GM18499 (cell line): Measurements from ENCODE around the gene CORO7.
"Not testable (repeated sequence)": the region's sequence is repeated elsewhere in the genome, so short reads cannot be mapped to it uniquely, and the experiment has no call there.

Experiments
- ATAC-seq: cut with Tn5 transposase; IDR thresholded peaks from one replicate; pipeline ENCODE4 v1.9.1; 2021; ENCODE audit warnings: moderate number of reproducible peaks; ENCODE audit not compliant: insufficient read depth, unreplicated experiment

The CORO7 gene

GRCh38 chr16:4342866-4343744, 73.3 kb downstream of the CORO7 start:
- ATAC-seq: no peak

DNA sequence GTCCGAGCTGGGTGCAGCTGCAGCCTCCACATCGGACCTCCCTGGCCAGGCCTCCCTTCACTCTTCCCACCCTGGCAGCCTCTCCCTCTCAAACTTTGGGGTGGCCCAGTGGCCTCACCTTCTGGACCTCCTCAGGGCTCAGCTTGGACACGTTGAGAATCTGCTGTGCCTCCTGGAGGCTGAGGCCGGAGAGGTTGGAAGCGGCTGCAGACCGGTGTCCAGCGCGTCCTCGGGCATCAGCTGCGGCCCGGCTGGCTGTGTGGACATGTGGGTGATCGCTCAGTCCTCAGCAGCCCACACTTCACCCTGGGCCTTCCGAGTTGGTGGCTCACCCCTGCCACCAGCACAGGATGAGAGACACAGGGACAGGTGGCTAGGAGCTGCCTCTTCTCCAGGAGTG, 75.1 kb downstream of the CORO7 start:
- no peak for ATAC-seq

GRCh38 chr16:4340443-4340842, 76.0 kb downstream of the CORO7 start:
- ATAC-seq: no peak

- no peak for ATAC-seq
These were observed 76.5 kb downstream of the CORO7 start for GRCh38 chr16:4339909-4340308.

- no peak for ATAC-seq
These were observed 76.9 kb downstream of the CORO7 start for GRCh38 chr16:4339455-4339854.

GRCh38 chr16:4338712-4339299, 77.6 kb downstream of the CORO7 start:
- no peak for ATAC-seq

DNA sequence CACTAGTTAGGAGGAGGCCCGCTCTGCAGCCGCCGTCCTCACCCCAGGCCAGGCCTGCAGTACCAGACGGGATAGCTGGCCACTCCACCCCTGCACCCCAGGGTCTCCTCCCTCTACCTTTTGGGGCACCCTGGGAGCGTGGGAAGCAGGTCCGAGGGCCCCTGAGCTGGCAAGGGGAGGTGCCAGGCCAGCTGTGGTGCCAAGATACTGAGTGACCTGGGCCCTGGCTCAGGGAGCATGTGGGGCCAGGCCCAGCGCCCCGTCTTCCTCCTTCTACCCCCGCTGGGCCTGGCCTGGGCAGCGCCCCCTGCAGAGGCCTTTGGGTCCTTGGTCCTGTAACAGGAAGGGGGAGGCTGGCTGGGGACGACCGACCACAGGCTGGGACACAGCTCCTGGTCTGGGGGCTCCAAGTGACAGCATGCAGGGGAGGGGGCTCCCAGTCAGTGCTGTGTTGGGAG, 78.2 kb downstream of the CORO7 start:
- no peak for ATAC-seq

DNA sequence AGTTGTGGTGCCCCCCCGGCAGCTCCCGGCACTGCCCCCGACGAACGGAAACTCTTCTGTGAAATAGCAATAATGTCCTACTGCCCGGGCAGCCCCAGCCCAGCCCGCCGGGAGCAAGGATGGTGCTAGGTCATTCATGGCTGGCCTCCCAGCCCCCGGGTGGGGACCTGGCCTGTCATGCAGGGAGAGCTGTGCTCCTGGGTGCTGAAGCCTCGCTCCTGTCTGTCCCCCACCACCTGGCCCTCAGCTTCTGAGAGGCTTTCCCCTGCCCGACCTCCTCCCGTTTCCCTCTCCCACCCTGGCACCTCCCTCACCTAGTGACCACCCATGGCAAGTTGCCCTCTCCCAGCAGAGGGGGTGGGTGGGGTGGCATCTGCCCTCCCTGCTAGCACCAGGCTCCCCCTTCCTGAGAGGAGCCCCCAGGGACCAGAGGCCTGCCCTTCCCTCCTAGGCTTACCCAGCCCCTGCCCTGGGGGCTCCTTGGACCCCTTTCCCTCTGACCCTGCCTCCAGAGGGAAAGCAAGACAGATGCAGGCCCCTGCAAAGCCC, 78.8 kb downstream of the CORO7 start:
- ATAC-seq: no peak

DNA sequence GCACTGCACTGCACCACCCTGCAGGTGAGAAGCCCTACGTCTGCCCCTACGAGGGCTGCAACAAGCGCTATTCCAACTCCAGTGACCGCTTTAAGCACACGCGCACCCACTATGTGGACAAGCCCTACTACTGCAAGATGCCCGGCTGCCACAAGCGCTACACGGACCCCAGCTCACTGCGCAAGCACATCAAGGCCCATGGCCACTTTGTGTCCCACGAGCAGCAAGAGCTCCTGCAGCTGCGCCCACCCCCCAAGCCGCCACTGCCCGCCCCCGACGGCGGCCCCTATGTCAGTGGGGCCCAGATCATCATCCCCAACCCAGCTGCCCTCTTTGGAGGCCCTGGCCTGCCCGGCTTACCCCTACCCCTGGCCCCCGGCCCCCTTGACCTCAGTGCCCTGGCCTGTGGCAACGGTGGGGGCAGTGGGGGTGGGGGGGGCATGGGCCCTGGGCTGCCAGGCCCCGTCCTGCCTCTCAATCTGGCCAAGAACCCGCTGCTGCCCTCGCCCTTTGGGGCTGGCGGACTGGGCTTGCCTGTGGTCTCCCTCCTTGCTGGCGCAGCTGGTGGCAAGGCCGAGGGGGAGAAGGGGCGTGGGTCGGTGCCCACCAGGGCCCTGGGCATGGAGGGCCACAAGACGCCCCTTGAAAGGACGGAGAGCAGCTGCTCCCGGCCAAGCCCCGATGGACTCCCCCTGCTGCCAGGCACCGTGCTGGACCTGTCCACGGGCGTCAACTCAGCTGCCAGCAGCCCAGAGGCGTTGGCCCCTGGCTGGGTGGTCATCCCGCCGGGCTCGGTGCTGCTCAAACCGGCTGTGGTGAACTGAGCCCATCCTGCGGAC, 79.5 kb downstream of the CORO7 start:
- ATAC-seq: no peak

DNA sequence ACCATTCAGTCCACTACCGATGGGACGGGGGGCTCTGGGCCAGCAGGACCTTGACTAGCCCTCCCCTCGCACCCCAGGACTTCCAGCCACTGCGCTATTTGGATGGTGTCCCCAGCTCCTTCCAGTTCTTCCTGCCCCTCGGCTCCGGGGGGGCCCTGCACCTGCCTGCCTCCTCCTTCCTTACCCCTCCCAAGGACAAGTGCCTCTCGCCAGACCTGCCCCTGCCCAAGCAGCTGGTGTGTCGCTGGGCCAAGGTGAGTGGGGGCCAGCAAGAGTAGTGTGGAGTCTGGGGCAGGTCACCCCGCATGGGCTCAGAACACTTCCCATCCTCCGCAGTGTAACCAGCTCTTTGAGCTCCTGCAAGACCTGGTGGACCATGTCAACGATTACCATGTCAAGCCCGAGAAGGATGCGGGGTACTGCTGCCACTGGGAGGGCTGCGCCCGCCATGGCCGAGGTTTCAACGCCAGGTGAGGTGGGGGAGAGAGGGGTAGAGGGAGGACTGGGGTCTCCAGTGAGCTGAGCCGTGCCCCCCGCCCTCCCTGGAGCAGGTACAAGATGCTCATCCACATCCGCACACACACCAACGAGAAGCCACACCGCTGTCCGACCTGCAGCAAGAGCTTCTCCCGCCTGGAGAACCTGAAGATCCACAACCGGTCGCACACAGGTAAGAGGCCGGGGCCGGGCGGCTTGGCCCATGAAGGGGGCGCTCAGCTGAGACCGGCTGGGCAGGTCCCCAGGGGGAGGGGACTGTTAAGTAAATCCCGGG, 81.5 kb downstream of the CORO7 start:
- no peak for ATAC-seq

GRCh38 chr16:4333714-4334113, 82.7 kb downstream of the CORO7 start:
- not testable (repeated sequence) for ATAC-seq

- ATAC-seq: no peak
These were observed 83.1 kb downstream of the CORO7 start for GRCh38 chr16:4333308-4333638.

DNA sequence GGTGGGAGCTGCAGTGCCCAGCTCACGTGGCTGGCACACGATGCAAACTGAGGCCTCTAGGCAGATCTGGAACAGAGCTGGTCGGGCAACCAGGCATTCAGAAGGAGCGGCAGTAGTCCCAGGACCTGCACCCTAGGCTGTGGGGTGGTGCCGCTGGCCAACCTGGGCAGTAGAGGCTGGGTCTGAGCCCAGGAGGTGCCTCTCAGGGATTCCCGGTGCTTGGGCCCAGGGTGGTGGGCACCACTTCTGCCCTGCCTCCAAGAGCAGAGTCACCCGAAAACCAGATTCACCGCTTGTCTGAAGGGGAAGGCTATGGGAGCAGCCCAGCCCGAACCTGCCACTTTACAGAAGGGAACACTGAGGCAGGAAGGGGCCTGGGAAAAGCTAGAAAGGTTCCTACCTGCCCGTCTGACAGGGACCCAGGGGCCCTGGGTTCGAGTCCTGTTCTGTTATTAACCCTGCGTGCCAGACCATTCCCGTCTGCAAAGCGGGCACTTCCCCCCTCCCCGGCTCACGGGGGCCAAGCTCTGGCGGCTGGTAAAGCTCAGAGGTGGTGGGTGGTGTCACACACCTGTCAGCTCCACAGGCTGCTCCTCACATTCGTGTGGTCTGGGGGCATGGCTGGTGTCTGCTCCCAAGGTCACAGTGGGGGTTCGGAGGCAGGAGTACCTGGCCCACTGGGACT, 83.6 kb downstream of the CORO7 start:
- ATAC-seq: no peak

GRCh38 chr16:4332083-4332482, 84.3 kb downstream of the CORO7 start:
- ATAC-seq: no peak

DNA sequence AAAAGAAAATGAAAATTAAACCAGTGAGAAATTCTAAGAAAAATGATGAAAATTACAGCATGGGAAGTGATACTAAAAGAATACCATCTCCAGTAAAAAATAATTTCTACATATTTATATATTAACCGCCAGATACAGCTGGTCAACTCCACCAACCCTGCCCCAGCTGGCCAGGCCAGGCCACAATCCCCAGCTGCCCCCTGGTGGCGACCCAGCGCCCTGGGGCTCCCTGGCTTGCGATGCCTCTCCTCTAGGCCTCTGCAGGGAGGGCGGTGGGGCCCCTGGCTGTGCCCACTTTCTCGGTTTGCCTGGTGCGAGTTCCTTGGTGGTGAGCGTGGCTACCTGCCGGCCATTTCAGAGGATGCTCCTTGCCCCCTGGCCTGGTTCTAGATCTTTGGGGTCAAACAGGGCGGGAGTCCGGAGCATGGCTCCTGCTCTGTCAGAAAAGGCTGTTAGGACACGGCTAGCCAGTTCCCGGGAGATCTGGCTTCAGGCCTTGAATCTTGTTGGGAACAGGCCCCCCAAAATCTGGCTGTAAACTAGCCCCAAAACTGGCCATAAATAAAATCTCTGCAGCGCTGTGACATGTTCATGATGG, 86.0 kb downstream of the CORO7 start:
- ATAC-seq: no peak

DNA sequence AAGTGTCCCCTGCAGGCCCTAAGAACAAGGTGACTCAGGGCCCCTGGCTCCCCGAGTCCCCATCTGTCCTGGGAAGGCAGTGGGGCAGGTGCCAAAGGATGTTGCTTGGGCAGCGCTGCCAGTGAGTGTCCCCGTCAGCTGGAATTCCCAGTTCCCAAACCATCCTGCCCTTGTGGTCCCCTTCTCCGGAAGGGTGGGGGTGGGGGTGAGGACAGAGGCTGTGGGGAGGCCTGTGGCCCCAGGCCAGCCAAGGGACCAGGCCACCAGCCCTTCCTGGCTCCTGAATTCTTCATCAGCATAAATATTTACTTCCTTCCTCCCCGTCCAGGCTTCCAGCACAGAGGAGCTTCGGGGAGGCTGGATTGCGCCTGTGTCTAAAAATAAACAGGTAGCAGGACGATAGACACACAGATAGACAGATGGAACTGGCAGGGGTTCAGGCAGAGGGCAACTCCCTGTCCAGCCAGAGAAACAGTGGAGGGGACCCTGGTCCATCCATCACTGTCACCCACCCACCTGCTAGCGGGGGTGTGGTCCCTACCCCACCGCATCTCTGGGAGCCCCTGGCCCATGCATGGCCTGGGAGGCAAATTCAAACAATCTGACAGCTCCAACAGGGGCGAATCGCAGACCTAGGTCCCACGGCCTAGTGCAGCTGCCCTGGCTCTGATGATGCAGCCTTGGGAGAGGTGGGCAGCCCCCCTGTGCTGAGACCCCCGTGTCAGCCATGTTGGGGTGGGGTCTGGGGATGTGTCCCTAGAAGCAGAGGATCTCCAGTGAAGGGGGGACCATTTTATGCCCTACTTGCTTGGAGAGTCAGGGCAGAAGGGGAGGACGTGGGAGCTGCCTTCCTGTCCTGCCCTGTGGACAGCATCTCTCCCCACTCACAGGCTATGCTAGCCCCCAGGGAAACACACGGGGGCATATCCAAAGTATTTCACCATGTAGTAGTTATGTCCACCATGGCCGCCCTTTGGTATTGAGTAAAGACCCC, 87.3 kb downstream of the CORO7 start:
- no peak for ATAC-seq

GRCh38 chr16:4328046-4328781, 88.2 kb downstream of the CORO7 start:
- ATAC-seq: no peak
